Esophagus (tissue), 2 donors: ENCODE measurements around the gene RIPOR3. TPM values are rescaled to one million over a fixed set of nuclear protein-coding genes. Genes with fewer than 3 reads are reported as not detected.

Experiments
- H3K27ac ChIP-seq, 2 donors: one replicate each; pipeline ENCODE4 v1.5.1; 2013; ENCODE audit warnings: low read depth in 2 of 2, mild to moderate bottlenecking in 2 of 2, inconsistent platforms in 1 of 2, low read length in 1 of 2, moderate library complexity in 1 of 2
- H3K27me3 ChIP-seq, 2 donors: one replicate each; pipeline ENCODE4 v1.6.1; 2013; ENCODE audit warnings: low read length in 2 of 2, control low read depth in 1 of 2, mild to moderate bottlenecking in 1 of 2; ENCODE audit not compliant: insufficient read depth in 2 of 2, control insufficient read depth in 1 of 2
- H3K36me3 ChIP-seq, 2 donors: one replicate each; pipeline ENCODE4 v1.6.1; 2013; ENCODE audit warnings: low read length in 1 of 2; ENCODE audit not compliant: control insufficient read depth in 2 of 2, insufficient read depth in 2 of 2
- H3K4me1 ChIP-seq, 2 donors: one replicate each; pipeline ENCODE4 v1.6.1; 2013; ENCODE audit warnings: low read length in 1 of 2; ENCODE audit not compliant: control insufficient read depth in 2 of 2, insufficient read depth in 2 of 2
- H3K4me3 ChIP-seq, 2 donors: one replicate each; pipeline ENCODE4 v1.5.1; 2013; ENCODE audit warnings: low read length in 2 of 2, mild to moderate bottlenecking in 2 of 2, low read depth in 1 of 2, moderate library complexity in 1 of 2
- H3K9me3 ChIP-seq, 2 donors: one replicate each; pipeline ENCODE4 v1.6.1; 2013; ENCODE audit warnings: mild to moderate bottlenecking in 2 of 2, low read depth in 1 of 2, low read length in 1 of 2, moderate library complexity in 1 of 2; ENCODE audit not compliant: control insufficient read depth in 2 of 2, insufficient read depth in 1 of 2
- WGBS, 2 donors: extraction: QIAGEN DNeasy Blood & Tissue Kit; methylation state at CpG; one replicate each; pipeline ENCODE4 v1.1.7; 2013; 5-methylcytosine and 5-hydroxymethylcytosine counted together
- polyA plus RNA-seq, 2 donors: library from polyadenylated mRNA; stranded (reverse); fragments of 200-250 nt; gene quantifications; one replicate each; pipeline ENCODE4 v1.2.3, GENCODE V29; 2013
- donor health status: healthy with polysubstance abuse.
- donor health status: Bipolar disorder and iron deficiency.

RIPOR3 gene
- polyA plus RNA-seq, 2 donors = 2.6 to 5.2 TPM

GRCh38 chr20:50664254-50664653 lies 27.1 kb downstream of the RIPOR3 start:
- peaks cover 0 to 11% of the 10 kb centered on the region in 2 donors for H3K4me1 ChIP-seq
- H3K27ac ChIP-seq = no peak overlapping the region
- 72 to 86% methylated on average over 11 of the region's 11 CpGs for WGBS, 2 donors
- H3K27me3 ChIP-seq = no peaks in the 10 kb centered on the region
- no peak overlapping the region for H3K4me3 ChIP-seq
- H3K36me3 ChIP-seq = no peaks in the 10 kb centered on the region
- peaks cover 0 to 3% of the 10 kb centered on the region in 2 donors for H3K9me3 ChIP-seq

GRCh38 chr20:50663095-50663821 lies 28.1 kb downstream of the RIPOR3 start:
- Histone ChIP-seq H3K9me3 (no peaks in the 10 kb centered on the region), H3K4me1 (peaks cover 0 to 8% of the 10 kb centered on the region in 2 donors), H3K27ac (peak overlapping the region; percentile 40 to 47), H3K4me3 (no peak overlapping the region), H3K27me3 (no peaks in the 10 kb centered on the region), H3K36me3 (no peaks in the 10 kb centered on the region)
- WGBS, 2 donors = 36 to 52% methylated on average over 10 of the region's 10 CpGs

GRCh38 chr20:50659975-50660670 lies 31.2 kb downstream of the RIPOR3 start:
- H3K27ac ChIP-seq = peak overlapping the region; percentile 34 to 77
- H3K27me3 ChIP-seq = no peaks in the 10 kb centered on the region
- H3K4me1 ChIP-seq = peaks cover 0 to 8% of the 10 kb centered on the region in 2 donors
- H3K9me3 ChIP-seq = no peaks in the 10 kb centered on the region
- H3K36me3 ChIP-seq = no peaks in the 10 kb centered on the region
- WGBS, 2 donors = 75 to 83% methylated on average over 6 of the region's 6 CpGs
- H3K4me3 ChIP-seq = no peak overlapping the region

- H3K4me1 ChIP-seq = peaks cover 0 to 8% of the 10 kb centered on the region in 2 donors
- no peaks in the 10 kb centered on the region for H3K9me3 ChIP-seq
- no peaks in the 10 kb centered on the region for H3K27me3 ChIP-seq
- H3K36me3 ChIP-seq = no peaks in the 10 kb centered on the region
- 37 to 43% methylated on average over 10 of the region's 10 CpGs for WGBS, 2 donors
- no peak overlapping the region for H3K4me3 ChIP-seq
- H3K27ac ChIP-seq = peak overlapping the region; percentile 4 to 77
These were observed 32.5 kb downstream of the RIPOR3 start for GRCh38 chr20:50658804-50659380.

- Histone ChIP-seq H3K36me3 (no peaks in the 10 kb centered on the region), H3K4me3 (no peak overlapping the region), H3K27me3 (no peaks in the 10 kb centered on the region), H3K4me1 (no peaks in the 10 kb centered on the region), H3K9me3 (no peaks in the 10 kb centered on the region), H3K27ac (peak overlapping the region; percentile 57)
- WGBS, 2 donors = 55 to 62% methylated on average over 16 of the region's 16 CpGs
These were observed 35.9 kb downstream of the RIPOR3 start for GRCh38 chr20:50655311-50655880.

GRCh38 chr20:50654904-50655303 lies 36.4 kb downstream of the RIPOR3 start:
- no peaks in the 10 kb centered on the region for H3K27me3 ChIP-seq
- H3K36me3 ChIP-seq = no peaks in the 10 kb centered on the region
- H3K9me3 ChIP-seq = no peaks in the 10 kb centered on the region
- H3K27ac ChIP-seq = peak overlapping the region; percentile 57
- no peak overlapping the region for H3K4me3 ChIP-seq
- WGBS, 2 donors = 64 to 66% methylated on average over 6 of the region's 6 CpGs
- no peaks in the 10 kb centered on the region for H3K4me1 ChIP-seq

GRCh38 chr20:50652702-50653294 lies 38.5 kb downstream of the RIPOR3 start:
- Histone ChIP-seq H3K27me3 (no peaks in the 10 kb centered on the region), H3K4me3 (no peak overlapping the region), H3K9me3 (no peaks in the 10 kb centered on the region), H3K36me3 (no peaks in the 10 kb centered on the region), H3K27ac (no peak overlapping the region), H3K4me1 (no peaks in the 10 kb centered on the region)
- 73 to 79% methylated on average over 11 of the region's 11 CpGs for WGBS, 2 donors

- Histone ChIP-seq H3K4me3 (no peak overlapping the region), H3K27me3 (no peaks in the 10 kb centered on the region), H3K4me1 (no peaks in the 10 kb centered on the region), H3K27ac (no peak overlapping the region), H3K9me3 (no peaks in the 10 kb centered on the region), H3K36me3 (no peaks in the 10 kb centered on the region)
- 83 to 89% methylated on average over 4 of the region's 4 CpGs for WGBS, 2 donors
These were observed 39.7 kb downstream of the RIPOR3 start for GRCh38 chr20:50651676-50652075.

GRCh38 chr20:50649590-50649989 lies 41.8 kb downstream of the RIPOR3 start:
- Histone ChIP-seq H3K4me1 (peaks cover 0 to 5% of the 10 kb centered on the region in 2 donors), H3K9me3 (no peaks in the 10 kb centered on the region), H3K27ac (no peak overlapping the region), H3K4me3 (no peak overlapping the region), H3K36me3 (no peaks in the 10 kb centered on the region), H3K27me3 (no peaks in the 10 kb centered on the region)
- 68% methylated on average over 5 of the region's 5 CpGs for WGBS, 2 donors
